Mononuclear cell (primary cell): ENCODE data around the gene COMP. TPM values are rescaled to one million over a fixed set of nuclear protein-coding genes. Genes with fewer than 3 reads are reported as not detected.

Experiments
- H3K27me3 ChIP-seq: 2 replicates; pipeline ENCODE4 v1.6.0; 2011; ENCODE audit warnings: low read length, control low read depth; ENCODE audit not compliant: insufficient read depth
- H3K4me1 ChIP-seq: 2 replicates; pipeline ENCODE4 v1.5.1; 2011; ENCODE audit warnings: mild to moderate bottlenecking, low read length, control low read depth; ENCODE audit not compliant: insufficient read depth
- H3K4me3 ChIP-seq: 2 replicates; pipeline ENCODE4 v1.5.1; 2011; ENCODE audit warnings: mild to moderate bottlenecking, low read length, moderate library complexity
- H3K9me3 ChIP-seq: 2 replicates; pipeline ENCODE4 v1.5.1; 2011; ENCODE audit warnings: low read depth, mild to moderate bottlenecking, control low read depth, low read length
- total RNA-seq: library from RNA; depleted of rRNA; stranded (reverse); fragments of >200 nt; gene quantifications from one replicate; pipeline ENCODE4 v1.2.3, GENCODE V29; 2012

COMP gene
- total RNA-seq, 1 donor: not detected

DNA sequence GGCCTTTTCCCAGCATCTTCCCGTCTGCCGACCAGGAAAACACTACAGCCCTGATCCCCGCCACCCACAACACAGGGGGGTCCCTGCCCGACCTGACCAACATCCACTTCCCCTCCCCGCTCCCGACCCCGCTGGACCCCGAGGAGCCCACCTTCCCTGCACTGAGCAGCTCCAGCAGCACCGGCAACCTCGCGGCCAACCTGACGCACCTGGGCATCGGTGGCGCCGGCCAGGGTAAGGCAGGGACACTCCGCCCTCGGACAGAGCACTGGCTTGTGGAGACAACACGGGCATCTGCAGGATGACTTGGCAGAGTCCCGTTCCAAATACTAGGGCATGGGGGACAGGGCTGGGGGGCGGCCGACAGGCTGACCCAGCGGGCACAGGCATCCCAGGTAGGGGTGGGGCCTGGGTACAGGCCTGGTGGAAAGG lies 31.1 kb downstream of the COMP start:
- no peaks in the 10 kb centered on the region for H3K4me1 ChIP-seq
- no peak overlapping the region for H3K4me3 ChIP-seq
- no peaks in the 10 kb centered on the region for H3K9me3 ChIP-seq
- no peaks in the 10 kb centered on the region for H3K27me3 ChIP-seq

DNA sequence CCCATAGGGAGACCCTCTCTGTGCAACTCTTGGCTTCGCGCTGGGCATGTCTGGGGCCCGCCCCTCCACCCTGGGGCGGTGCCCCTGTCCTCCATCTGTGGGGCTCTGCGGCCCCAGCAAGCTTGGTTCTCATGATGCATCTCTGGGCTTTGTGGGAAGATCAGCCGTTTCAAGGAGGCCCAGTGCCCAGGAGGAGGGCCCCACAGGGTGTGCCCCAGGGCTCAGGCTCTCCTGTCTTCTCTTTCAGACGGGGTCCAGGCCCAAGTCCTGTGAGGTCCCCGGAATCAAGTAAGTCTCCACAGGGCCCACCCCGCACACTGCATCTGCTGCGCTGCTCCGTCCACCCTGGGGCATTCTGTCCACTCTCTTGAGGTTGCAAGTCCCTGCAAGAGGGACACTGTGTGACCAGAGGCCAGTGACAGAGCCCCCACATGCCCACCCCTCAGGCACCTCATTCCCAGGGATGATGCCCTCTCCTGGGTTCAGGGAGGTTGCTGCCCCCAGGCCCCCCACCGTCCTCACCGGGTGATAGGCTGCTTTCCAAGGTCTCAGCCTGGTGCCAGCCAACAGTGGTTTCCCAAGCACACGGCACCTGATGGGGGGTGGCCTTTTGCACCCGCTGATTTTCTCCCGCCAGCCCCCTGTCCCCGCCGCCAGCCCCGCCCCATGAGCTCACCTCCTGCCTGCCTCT lies 31.7 kb downstream of the COMP start:
- no peaks in the 10 kb centered on the region for H3K27me3 ChIP-seq
- no peaks in the 10 kb centered on the region for H3K9me3 ChIP-seq
- no peaks in the 10 kb centered on the region for H3K4me1 ChIP-seq
- no peak overlapping the region for H3K4me3 ChIP-seq

DNA sequence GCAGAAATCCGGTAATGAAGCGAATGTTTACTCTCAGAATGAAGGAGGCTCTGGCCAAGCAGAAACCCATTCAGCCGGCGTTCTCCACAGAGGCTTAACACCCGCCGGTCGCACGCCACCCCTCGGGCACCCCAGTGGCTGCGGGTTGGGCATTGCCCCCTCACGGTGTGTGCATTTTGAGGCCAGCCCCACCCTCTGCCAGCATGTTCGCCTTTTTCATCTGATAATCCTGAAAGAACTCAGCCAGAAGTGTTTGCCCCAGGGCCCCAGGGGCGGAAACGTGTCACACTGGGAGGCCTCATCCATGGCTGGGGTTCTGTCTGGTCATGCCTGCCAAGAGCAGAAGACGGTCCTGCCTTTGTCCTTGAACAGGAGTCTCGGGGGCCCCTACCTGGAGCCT lies 34.2 kb downstream of the COMP start:
- no peaks in the 10 kb centered on the region for H3K9me3 ChIP-seq
- no peaks in the 10 kb centered on the region for H3K4me1 ChIP-seq
- H3K27me3 ChIP-seq: no peaks in the 10 kb centered on the region
- H3K4me3 ChIP-seq: no peak overlapping the region

DNA sequence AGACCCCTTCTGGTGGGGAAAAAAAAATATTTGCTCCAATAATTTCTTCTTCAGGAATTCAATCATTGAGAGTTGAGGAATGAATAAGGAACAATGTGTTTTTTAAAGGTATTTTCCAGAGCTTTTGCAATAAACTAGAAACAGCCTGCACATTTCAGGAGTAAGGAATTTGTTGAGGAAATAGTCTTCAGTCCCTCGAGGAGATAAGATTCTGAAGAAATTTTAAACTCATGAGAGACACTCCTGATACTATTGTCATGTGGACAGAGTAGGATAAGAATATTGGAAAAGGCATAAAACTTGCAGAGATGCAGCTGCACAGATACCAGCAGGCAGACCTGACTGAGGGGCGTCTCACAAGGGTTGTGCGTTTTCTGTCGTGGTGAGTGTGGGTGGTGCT lies 36.6 kb downstream of the COMP start:
- Histone ChIP-seq H3K4me3 (no peak overlapping the region), H3K4me1 (no peaks in the 10 kb centered on the region), H3K27me3 (no peaks in the 10 kb centered on the region), H3K9me3 (no peaks in the 10 kb centered on the region)

DNA sequence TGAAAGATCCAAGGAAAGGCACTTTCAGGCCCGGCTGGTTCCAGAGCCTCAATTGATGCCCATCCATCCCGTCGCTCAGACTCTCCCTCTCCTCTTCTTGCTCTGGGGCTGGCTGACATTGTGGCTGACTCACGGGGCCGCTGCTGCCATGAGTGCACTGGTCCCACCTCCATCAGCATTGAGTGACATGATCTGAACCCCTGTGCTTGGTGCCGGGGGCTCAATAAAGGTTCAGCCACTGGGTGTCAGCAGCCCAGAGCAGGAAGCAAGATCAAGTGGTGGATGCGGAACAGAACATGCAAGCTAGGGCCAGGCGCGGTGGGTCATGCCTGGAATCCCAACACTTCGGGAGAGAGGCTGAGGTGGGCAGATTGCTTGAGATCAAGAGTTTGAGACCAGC lies 39.5 kb downstream of the COMP start:
- H3K4me3 ChIP-seq: no peak overlapping the region
- H3K4me1 ChIP-seq: no peaks in the 10 kb centered on the region
- no peaks in the 10 kb centered on the region for H3K27me3 ChIP-seq
- H3K9me3 ChIP-seq: no peaks in the 10 kb centered on the region

DNA sequence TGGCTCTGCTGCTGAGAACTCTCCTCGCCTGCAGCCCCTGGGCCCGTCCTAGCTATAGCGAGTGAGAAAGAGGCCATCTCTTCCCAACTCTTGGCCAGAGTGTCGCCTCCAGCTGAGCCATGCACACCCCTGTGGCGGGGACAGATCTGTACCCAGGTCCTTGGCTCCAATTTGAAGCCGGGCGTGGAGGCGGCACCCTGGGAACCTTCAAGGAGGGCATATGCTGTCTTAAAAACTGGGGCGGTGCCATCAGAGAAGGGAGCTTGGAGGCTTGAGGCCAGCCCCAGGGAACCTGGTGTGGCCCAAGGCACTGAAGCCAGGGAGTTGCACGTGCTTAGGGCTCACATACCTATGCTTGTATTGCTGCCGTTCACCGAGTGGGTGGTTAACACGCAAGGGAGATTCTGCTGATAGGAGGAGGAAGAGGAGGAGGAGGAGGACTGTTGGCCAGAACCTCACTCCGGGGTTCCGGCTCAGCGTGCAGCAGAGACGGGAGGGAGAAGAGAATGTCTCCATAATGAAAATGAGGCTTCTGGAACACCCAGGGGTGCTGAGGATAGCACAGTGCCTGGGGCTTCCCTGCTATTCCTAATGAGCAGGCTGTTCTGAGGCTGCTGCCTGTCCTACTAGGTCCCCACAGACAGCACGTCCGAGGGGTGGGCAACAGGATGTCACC lies 40.7 kb downstream of the COMP start:
- Histone ChIP-seq H3K4me1 (no peaks in the 10 kb centered on the region), H3K4me3 (no peak overlapping the region), H3K9me3 (no peaks in the 10 kb centered on the region), H3K27me3 (no peaks in the 10 kb centered on the region)

DNA sequence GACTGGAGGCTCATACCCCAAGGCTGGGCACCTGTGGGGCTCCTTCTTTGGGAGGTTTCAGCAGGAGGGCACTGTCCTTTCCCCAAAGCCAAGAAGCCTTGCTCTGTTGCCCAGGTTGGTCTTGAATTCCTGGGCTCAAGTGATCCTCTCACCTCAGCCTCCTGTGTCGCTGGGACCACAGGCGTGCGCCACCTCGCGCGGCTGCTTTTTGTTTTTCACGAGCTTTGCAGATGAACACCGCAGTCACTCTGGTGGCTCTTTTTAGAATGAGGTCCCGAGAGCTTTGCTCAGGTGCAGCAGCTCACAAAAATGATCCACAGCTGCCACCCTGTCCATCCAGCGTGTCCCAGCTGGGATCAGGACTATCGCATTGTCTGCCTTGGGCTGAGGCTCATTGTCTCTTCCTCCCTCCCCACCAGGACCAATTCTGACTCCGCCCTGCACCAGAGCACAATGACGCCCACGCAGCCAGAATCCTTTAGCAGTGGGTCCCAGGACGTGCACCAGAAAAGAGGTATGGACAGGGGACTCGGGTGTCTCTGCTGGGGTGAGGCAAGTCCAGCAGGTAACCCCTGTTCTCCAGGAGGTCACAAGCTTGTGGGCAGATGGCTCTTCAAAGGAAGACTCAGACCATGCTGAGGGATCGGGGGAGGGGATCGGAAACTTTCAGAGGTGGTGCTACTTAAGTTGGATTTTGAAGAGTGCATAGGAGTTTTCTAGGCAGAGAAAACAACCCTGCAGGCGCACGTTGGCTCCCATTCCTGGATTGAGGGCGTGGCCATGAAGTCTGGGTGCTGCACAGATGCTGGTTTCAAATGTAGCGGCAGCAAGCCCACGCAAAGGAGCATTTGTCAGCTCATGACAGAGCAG lies 41.5 kb downstream of the COMP start:
- no peaks in the 10 kb centered on the region for H3K27me3 ChIP-seq
- H3K4me1 ChIP-seq: no peaks in the 10 kb centered on the region
- no peaks in the 10 kb centered on the region for H3K9me3 ChIP-seq
- no peak overlapping the region for H3K4me3 ChIP-seq

DNA sequence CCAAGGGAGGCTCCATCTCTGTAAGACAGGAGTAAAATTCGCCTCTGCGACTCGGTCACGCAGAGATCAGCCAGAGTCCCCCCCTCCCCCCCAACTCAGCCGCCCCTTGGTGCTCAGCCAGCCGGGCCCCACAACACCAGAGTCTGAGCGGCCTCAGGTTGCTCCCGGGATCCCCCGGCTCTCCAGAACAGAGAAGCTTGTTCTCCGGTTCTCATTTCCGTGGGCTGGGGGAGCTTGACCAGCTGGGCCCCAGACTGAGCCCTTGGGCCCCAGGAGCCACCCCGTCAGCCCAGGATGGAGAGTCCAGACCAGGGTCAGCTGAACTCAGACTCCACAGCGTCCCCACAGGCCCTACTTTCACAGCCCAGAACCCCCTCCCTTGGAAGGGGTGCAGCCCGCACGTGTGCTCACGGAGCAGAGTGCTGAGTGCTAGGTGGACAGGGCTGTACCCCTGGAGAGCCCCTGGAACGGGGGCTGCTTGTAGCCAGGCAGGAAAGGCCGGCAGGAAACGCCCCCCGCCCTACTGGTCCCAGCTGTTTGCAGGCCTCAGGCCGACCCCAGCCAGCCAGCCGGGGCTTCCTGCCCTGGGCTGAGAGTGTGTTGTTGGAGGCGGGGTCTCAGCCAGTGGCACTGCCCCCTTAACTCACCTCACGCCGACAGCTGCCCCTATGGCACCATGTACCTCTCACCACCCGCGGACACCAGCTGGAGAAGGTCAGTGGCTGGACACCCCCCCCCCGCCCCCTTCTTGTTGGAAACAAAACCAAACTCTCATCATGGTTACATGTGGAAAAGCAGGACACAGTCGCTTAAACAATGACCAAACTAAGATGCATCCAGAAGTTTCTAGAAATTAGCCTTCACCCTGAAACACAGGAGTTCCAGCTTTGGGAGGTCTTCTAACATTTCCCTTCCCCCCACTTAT lies 44.4 kb downstream of the COMP start:
- H3K4me3 ChIP-seq: no peak overlapping the region
- H3K4me1 ChIP-seq: no peaks in the 10 kb centered on the region
- no peaks in the 10 kb centered on the region for H3K9me3 ChIP-seq
- no peaks in the 10 kb centered on the region for H3K27me3 ChIP-seq

DNA sequence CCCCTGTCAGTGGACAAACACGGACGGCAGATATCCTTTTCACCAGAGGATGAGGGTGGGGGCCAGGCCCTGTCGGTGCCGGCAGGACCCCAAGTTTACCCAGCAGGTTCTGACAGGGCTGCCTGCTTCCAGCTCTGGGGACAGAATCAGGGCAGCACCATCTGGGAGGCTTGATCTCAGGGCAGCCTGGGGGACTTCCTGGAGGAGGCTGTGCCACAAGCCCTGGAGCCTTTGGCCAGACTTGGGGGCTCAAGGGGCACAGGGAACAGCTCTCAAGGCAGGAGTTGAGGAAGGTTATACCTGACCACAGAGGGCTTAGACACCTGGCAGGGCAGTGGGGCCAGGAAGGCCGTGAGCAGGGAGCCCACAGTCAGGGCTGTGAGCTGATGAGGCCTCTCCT lies 45.2 kb downstream of the COMP start:
- Histone ChIP-seq H3K4me3 (no peak overlapping the region), H3K27me3 (no peaks in the 10 kb centered on the region), H3K4me1 (no peaks in the 10 kb centered on the region), H3K9me3 (no peaks in the 10 kb centered on the region)

DNA sequence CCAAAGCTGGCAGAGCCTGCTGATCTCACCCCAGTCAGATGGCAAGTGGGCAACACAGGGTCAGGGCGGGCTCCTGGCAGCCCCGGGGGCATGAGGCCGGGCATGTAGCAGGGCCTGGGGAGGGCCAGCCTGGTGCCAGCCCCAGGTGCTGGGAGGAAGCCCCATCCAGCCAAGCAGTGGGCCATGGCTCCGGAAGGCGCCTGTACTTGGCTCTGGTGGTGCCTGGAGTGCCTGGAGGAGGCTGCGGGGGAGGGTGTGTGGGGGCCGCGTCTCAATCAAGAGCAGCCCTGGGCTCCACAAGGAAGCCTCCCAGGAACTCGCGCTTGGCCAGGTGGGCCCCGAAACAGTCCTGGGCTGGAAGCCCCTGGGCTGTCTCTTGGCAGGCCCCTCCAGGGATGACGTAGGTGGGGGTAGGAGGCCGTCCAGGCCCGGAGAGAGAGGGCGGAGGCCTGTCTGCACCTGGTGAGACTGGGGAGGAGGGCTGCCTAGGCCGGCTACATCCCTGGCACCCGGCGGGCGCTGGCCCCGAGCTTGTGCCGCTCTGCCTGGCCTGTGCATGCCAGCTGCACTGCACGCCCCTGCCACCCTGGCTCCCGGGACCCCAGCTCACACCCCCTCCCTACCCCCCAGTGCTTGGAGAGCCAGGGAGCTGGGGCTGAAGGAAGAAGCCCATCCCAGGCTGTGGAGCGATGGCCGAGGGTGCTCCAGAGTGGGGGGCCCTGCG lies 45.9 kb downstream of the COMP start:
- H3K27me3 ChIP-seq: no peaks in the 10 kb centered on the region
- H3K9me3 ChIP-seq: no peaks in the 10 kb centered on the region
- no peaks in the 10 kb centered on the region for H3K4me1 ChIP-seq
- H3K4me3 ChIP-seq: no peak overlapping the region

DNA sequence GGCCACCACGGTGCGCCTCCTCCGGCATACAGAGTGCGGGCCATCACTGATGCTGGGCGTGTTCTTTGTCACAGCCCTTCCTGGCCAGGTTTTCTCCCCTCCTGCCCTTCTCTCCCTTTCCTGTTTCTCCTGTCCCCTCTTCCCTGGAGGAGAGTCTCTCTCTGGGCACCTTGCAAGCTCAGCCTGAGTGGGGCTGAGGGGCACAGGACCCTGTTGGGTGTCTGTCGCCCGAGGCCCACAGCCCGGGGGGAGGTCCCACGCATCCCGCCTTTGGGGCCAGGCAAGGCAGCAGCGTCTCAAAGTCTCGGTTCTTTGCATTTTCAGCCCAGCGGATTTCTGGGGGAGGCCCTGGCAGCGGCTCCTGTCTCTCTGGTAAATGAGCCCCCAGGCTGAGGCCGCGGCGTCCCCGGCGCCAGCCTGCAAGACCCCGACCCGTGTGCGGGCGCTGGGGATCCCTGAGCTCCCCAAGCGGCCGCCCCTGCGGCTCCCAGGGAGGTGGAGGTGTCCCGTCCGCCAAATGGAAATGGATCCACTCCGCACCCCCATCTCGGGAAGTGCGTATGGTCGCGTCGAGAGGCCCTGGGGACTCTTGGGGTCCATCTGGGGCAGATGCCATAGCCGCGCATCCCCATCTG lies 47.2 kb downstream of the COMP start:
- Histone ChIP-seq H3K4me1 (no peaks in the 10 kb centered on the region), H3K27me3 (no peaks in the 10 kb centered on the region), H3K4me3 (no peak overlapping the region), H3K9me3 (no peaks in the 10 kb centered on the region)

DNA sequence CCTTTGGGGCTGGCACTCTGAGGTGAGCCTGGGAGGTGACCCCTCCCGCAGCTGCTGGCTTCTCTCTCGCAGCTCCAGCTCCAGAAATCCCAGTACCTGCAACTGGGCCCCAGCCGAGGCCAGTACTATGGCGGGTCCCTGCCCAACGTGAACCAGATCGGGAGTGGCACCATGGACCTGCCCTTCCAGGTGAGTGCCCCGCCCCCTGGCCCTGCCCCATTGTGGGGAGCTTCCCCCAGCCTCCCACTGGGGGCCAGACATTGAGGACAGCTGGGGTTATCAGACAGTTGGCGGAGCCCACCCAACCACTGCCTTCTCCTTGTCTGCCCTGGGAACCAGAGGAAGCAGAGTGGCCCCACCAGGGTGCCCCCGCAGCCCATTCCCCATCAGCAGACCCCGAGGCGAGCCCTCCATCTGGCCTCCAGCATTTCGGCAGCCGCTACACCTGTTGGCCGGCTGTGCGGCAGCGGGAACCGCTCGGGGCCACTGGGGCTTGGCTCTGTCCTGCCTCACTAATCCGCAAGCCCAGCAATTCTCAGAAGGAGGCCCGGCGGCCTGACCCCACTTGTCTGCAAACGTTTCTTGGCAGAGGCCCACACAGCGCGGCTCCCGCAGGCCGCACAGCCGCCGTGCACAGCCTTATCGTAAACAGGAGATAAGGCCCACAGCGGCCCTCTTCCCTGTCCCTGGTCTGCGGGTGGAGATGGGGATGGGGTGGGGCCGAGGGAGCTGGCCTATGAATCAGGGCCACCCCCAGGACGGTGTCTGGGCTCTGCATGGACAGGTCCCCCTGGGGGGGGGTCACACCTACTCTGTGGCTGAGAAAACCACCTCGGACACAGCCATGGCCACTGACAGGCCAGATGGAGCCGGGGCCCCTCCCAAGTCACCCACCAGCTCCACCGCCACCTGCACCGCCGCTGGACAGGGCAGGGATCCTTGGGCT lies 48.0 kb downstream of the COMP start:
- no peak overlapping the region for H3K4me3 ChIP-seq
- no peaks in the 10 kb centered on the region for H3K9me3 ChIP-seq
- H3K4me1 ChIP-seq: no peaks in the 10 kb centered on the region
- no peaks in the 10 kb centered on the region for H3K27me3 ChIP-seq

DNA sequence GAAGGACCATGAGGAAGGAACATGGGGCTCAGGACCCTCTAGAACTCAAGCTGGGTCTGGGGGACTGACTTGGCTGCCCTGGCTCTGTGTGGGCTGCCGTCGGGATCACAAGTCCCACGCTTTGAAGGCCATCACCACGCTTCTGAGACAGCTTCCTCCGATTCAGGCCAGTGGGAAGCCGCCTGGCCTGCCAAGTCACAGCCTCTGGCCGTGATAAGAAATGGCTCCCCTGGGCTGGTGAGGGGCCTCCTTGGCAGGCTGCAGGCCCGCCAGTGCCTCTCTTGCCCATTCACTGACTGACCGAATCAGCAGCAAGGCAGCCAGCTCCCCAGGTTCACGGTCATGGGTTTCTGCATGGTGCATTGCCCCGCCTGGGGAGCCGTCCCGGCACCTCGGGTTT lies 48.8 kb downstream of the COMP start:
- H3K9me3 ChIP-seq: no peaks in the 10 kb centered on the region
- no peaks in the 10 kb centered on the region for H3K4me1 ChIP-seq
- H3K4me3 ChIP-seq: no peak overlapping the region
- no peaks in the 10 kb centered on the region for H3K27me3 ChIP-seq
